Jurkat, Clone E6-1 (cell line): ENCODE measurements around the gene AGPAT3.

Experiments used
- DNase-seq: peaks from one replicate; pipeline ENCODE4 v3.0.0-alpha.2; 2011; ENCODE audit warnings: low read depth, low spot score
- H3K4me3 ChIP-seq: 2 replicates; pipeline ENCODE4 v1.5.1; 2011; ENCODE audit warnings: mild to moderate bottlenecking, low read length, control low read depth, moderate library complexity

Gene AGPAT3

DNA sequence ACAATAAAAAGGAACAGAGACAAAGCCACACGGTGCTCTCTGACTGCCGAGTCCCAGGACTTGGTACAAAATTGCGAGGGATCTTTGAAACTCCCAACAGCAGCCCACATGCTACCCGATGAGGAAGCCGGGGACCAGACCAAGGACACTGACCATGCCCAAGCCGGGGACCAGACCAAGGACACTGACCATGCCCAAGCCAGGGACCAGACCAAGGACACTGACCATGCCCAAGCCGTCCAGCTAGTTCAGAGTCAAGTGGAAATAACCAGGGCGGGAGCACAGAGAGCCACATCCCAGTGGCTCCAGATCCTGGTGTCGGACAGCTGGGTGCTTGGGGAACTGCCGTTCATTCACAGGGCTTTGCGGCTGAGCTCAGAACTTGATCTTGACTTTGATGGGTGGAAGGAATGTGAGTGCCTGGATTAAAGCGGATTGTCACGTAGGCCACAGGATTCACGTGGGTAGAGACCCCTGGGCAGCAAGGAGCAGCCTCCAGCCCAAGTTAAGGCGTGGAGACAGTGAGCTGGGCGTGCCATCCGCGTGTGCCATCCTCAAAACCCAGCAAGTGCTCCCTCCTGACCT is 130.6 kb downstream of the AGPAT3 start:
- no peak for DNase-seq
- H3K4me3 ChIP-seq, result no peak overlapping the region

DNA sequence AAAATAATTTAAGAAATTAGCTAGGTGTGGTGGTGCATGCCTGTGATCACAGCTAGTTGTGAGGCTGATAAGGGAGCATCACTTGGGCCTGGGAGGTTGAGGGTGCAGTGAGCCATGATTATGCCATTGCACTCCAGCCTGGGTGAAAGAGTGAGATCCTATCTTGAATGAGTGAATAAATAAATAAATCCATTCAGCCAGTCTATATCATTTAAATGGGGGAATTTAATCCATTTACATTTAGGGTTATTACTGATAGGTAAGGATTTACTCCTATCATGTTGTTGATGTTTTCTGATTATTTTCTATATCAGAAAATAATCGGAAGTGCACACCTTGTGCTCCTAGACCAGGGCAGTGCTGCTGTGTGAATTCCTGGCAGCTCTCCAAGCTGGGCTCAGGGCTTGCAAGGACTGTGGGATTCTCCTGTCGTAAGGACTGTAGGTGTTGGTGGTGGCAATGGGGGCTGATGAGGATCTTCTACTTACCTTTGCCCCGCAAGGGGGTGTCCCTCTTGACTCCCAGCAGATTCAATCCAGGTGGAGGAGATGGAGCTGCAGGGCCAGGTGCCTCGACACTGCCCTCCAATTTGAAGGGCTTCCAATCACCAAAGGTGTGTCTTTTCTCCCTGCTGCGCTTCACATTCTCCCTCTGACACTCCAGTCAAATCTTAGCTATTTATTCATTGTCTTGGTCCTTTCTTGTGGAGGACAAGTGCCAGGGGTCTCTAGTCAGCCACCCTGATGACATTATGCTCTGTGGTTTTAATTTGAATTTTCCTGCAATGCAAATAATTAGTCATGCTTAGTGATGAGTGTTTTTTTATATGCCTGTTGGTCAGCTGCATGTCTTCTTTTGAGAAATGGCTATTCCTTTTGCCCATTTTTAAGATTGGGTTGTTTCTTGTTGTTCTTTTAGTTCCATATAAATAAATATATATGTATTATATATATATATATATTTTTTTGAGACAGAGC is 133.0 kb downstream of the AGPAT3 start:
- no peak for DNase-seq
- no peak overlapping the region for H3K4me3 ChIP-seq

GRCh38 chr21:44000360-44000759 is 135.3 kb downstream of the AGPAT3 start:
- H3K4me3 ChIP-seq, result no peak overlapping the region
- no peak for DNase-seq

DNA sequence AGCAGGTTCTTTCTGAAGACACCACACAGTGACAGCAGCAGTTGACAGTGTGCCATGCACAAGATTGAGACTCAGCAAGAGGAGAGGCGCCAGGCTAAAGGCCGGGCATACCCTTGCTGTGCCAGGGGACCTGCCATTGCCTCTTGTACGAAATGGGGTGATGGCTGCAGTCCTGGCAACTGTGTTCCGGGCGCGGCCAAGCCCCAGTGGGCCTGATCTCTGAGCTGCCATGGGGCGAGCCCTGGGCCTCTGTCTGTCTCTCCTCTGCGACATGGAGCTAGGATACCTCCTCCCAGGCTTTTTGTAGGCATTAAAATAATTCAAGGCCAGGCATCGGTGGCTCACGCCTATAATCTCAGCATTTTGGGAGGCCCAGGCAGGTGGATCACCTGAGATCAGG is 137.5 kb downstream of the AGPAT3 start:
- no peak overlapping the region for H3K4me3 ChIP-seq
- no peak for DNase-seq

DNA sequence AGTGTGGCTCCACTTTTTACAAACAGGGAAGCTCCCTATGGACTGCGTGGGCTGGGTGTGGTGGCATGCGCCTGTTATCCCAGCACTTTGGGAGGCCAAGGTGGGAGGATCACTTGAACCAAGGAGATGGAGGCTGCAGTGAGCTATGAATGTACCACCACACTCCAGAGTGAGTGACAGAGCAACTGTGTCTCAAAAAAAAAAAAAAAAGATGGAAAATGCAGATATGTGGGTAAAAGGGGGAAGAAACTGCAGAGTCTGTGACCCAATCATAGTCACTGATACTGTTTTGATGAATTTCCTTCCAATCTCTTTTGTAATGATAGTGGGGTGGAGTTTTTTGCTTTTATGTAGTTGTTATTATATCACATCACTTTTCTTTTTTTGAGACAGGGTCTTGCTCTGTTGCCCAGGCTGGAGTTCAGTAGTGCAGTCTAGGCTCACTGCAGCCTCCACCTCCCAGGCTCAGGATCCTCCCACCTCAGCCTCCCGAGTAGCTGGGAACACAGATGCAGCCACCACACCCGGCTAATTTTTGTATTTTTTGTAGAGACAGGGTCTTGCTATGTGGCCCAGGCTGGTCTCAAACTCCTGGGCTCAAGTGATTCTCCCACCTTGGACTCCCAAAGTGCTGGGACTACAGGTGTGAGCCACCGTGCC is 138.4 kb downstream of the AGPAT3 start:
- H3K4me3 ChIP-seq, result no peak overlapping the region
- no peak for DNase-seq

GRCh38 chr21:44005071-44005470 is 140.0 kb downstream of the AGPAT3 start:
- H3K4me3 ChIP-seq, result no peak overlapping the region
- DNase-seq, result no peak

- no peak for DNase-seq
- no peak overlapping the region for H3K4me3 ChIP-seq
These were observed 140.6 kb downstream of the AGPAT3 start for GRCh38 chr21:44005593-44005992.

GRCh38 chr21:44006017-44006619 is 141.1 kb downstream of the AGPAT3 start:
- no peak overlapping the region for H3K4me3 ChIP-seq
- DNase-seq, result no peak

- no peak overlapping the region for H3K4me3 ChIP-seq
- DNase-seq, result no peak
These were observed 141.6 kb downstream of the AGPAT3 start for GRCh38 chr21:44006656-44007055.

- no peak for DNase-seq
These were observed 145.4 kb downstream of the AGPAT3 start for GRCh38 chr21:44010429-44010828.

DNA sequence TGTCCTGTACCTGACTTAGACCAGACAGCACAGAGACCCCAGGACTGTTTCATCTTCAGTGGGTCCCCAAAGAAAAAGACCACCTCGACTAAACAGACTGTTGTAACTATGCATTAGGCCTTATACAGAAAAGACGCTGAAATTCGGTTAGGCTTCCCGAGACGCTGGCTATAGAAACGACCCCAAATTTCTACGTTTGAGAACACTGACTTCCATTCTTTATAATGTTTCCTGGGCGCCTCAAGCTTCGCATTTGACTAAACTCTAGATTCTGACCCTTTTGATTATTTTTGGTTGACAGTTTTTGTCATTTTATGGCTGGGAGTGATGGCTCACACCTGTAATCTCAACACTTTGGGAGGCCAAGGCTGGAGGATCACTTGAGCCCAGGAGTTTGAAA is 146.1 kb downstream of the AGPAT3 start:
- no peak for DNase-seq
- H3K4me3 ChIP-seq, result peak overlapping the region; percentile 83

More at GRCh38 chr21:44010429-44010828, 145.4 kb downstream of the AGPAT3 start:
- H3K4me3 ChIP-seq, result no peak overlapping the region

- peak within 1 kb of the TSS; percentile 83 for H3K4me3 ChIP-seq
- DNase-seq, result peak; percentile 63
These were observed 146.8 kb downstream of the AGPAT3 start, which contains the start of gene TRAPPC10 for GRCh38 chr21:44011579-44012473. TRAPPC10 (plus strand) TSS chr21:44012309; CDS start chr21:44012494, 185 bp downstream.

- DNase-seq, result peak; percentile 75
- peak overlapping the region; percentile 83 for H3K4me3 ChIP-seq
These were observed 147.7 kb downstream of the AGPAT3 start for GRCh38 chr21:44012474-44013379.

GRCh38 chr21:44013380-44014088 is 148.5 kb downstream of the AGPAT3 start:
- H3K4me3 ChIP-seq, result peak overlapping the region; percentile 83
- DNase-seq, result peak; percentile 56

- no peak overlapping the region for H3K4me3 ChIP-seq
- DNase-seq, result no peak
These were observed 152.6 kb downstream of the AGPAT3 start for GRCh38 chr21:44017601-44018000.

- no peak overlapping the region for H3K4me3 ChIP-seq
- DNase-seq, result no peak
These were observed 153.1 kb downstream of the AGPAT3 start for GRCh38 chr21:44018127-44018526.
